CD4-positive, alpha-beta memory T cell (primary cell): Measurements from ENCODE around the gene HYAL2. TPM values are rescaled to one million over a fixed set of nuclear protein-coding genes. Genes with fewer than 3 reads are reported as not detected.
A peak's percentile ranks its signal among the peaks of the same experiment; 100 is the strongest.

Source experiments
- CTCF ChIA-PET: fragments of 350-600 bp; sonication (Branson Sonifier 250); formaldehyde crosslinking; loops from one replicate; lab custom pipeline; 2021; ENCODE audit warnings: inconsistent platforms; ENCODE audit not compliant: partially characterized antibody; lab: Charles Lee
- POLR2A ChIA-PET: fragments of 350-600 bp; sonication (Branson Sonifier 250); formaldehyde crosslinking; loops from one replicate; lab custom pipeline; 2021; ENCODE audit not compliant: partially characterized antibody; lab: Charles Lee
- DNase-seq, 5 donors: peaks; one replicate each; pipeline versions ENCODE4 v3.0.0 to v3.0.0-alpha.2; 2020 to 2022; ENCODE audit warnings: mixed read lengths in 1 of 5
- H3K27ac ChIP-seq: one replicate; pipeline ENCODE4 v1.7.0; 2013; ENCODE audit warnings: low read depth, low read length
- H3K27me3 ChIP-seq: 2 replicates; pipeline ENCODE4 v1.7.0; 2013; ENCODE audit warnings: mild to moderate bottlenecking, low read length, moderate library complexity; ENCODE audit not compliant: insufficient read depth
- H3K36me3 ChIP-seq: 2 replicates; pipeline ENCODE4 v1.7.0; 2013; ENCODE audit warnings: mild to moderate bottlenecking, low read length, moderate library complexity; ENCODE audit not compliant: insufficient read depth
- H3K4me1 ChIP-seq: 2 replicates; pipeline ENCODE4 v1.7.0; 2013; ENCODE audit warnings: mild to moderate bottlenecking, low read length, moderate library complexity; ENCODE audit not compliant: insufficient read depth
- H3K4me3 ChIP-seq, 2 donors: one replicate each; pipeline ENCODE4 v1.7.0; 2013; ENCODE audit warnings: low read length in 2 of 2, mild to moderate bottlenecking in 1 of 2
- H3K9me3 ChIP-seq, 2 donors: one replicate each; pipeline ENCODE4 v1.7.0; 2013; ENCODE audit warnings: low read length in 2 of 2, control low read depth in 1 of 2; ENCODE audit not compliant: control insufficient read depth in 1 of 2
- H3K27ac Mint-ChIP-seq, 7 donors: one replicate each; pipeline ENCODE4 v1.8.0; 2020 to 2021; ENCODE audit warnings: mixed read lengths in 7 of 7, mild to moderate bottlenecking in 6 of 7, inconsistent platforms in 3 of 7, moderate library complexity in 3 of 7
- H3K27me3 Mint-ChIP-seq, 2 donors: one replicate each; pipeline ENCODE4 v1.8.0; 2020 to 2021; ENCODE audit warnings: mixed read lengths in 2 of 2
- H3K36me3 Mint-ChIP-seq, 2 donors: one replicate each; pipeline ENCODE4 v1.8.0; 2020 to 2021; ENCODE audit warnings: mixed read lengths in 2 of 2, inconsistent platforms in 1 of 2, mild to moderate bottlenecking in 1 of 2
- H3K4me1 Mint-ChIP-seq, 4 donors: one replicate each; pipeline ENCODE4 v1.8.0; 2020 to 2021; ENCODE audit warnings: mixed read lengths in 4 of 4, mild to moderate bottlenecking in 1 of 4
- H3K4me3 Mint-ChIP-seq, 8 donors: one replicate each; pipeline ENCODE4 v1.8.0; 2020 to 2021; ENCODE audit warnings: mixed read lengths in 8 of 8, mild to moderate bottlenecking in 7 of 8, moderate library complexity in 6 of 8, inconsistent platforms in 3 of 8
- H3K9me3 Mint-ChIP-seq, 8 donors: one replicate each; pipeline ENCODE4 v1.8.0; 2020 to 2021; ENCODE audit warnings: mixed read lengths in 8 of 8, mild to moderate bottlenecking in 5 of 8, inconsistent platforms in 3 of 8, moderate library complexity in 1 of 8
- intact Hi-C: fragments of 100-400 bp; cut with micrococcal nuclease; formaldehyde crosslinking; loops from one replicate; pipeline ENCODE4 v1.15.1; 2023
- polyA plus RNA-seq, 2 donors: library from polyadenylated mRNA; unstranded; fragments of 300-500 nt; fragmentation: Illumina TruSeq; gene quantifications; one replicate each; pipeline ENCODE4 v1.2.3, GENCODE V29; 2021
- total RNA-seq, 2 experiments: library from RNA; stranded (reverse); gene quantifications; one replicate each; pipeline ENCODE4 v1.2.3, GENCODE V29; 2021

HYAL2 gene
- total and polyA plus RNA-seq, 4 experiments from 2014 or later, result 3.7 to 12.3 (median 7.2) TPM

DNA sequence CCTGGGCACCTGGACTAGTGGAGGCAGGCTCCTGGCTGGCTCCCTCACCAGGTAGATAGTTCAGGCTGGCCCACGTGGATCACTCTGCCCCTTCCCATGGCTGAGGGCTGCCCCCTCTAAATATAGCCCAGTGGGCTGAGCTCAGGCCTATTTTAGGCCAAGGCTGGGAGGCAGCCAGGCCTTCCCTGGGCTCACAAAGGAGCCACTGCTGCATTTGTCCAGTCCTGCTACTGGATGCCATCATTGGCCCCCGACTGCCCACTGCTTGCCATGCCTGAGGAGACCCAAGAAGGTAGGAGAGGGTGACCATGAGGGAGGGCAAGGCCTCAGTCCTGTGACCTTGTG is 43.7 kb downstream of the HYAL2 start, which contains the start of gene LSMEM2:
Gene LSMEM2 (plus strand): TSS at position 208 of the 345 bp plus-strand sequence. CDS start 27 bp downstream, at position 235.
- DNase-seq, result peak in 1 of 5 donors; percentile 37
- Mint-ChIP-seq H3K4me1 (peaks cover 11 to 23% (median 19%) of the 10 kb centered on the region in 4 donors), H3K9me3 (no peaks in the 10 kb centered on the region), H3K27me3 (peaks cover 21 to 23% of the 10 kb centered on the region in 2 donors), H3K36me3 (no peaks in the 10 kb centered on the region), H3K27ac (peak within 1 kb of the TSS in 2 of 7 donors; percentile 12 to 66), H3K4me3 (no peak within 1 kb of the TSS)
- no peak within 1 kb of the TSS for H3K4me3 ChIP-seq
- POLR2A ChIA-PET, result interaction anchor here (0.6 kb wide), 1 partner anchor 16 kb away, joined by 3 read pairs; no protein-coding TSS in a partner anchor
- peaks cover 29% of the 10 kb centered on the region for H3K27me3 ChIP-seq
- H3K4me1 ChIP-seq, result peaks cover 27% of the 10 kb centered on the region
- no peaks in the 10 kb centered on the region for H3K9me3 ChIP-seq
- CTCF ChIA-PET, result interaction anchor here (1.0 to 1.5 kb wide), 4 partner anchors 19 to 84 kb away, joined by 3 to 6 read pairs (median 4); no protein-coding TSS in a partner anchor
- no peak within 1 kb of the TSS for H3K27ac ChIP-seq
- intact Hi-C loops, result no loop called here
- H3K36me3 ChIP-seq, result no peaks in the 10 kb centered on the region

DNA sequence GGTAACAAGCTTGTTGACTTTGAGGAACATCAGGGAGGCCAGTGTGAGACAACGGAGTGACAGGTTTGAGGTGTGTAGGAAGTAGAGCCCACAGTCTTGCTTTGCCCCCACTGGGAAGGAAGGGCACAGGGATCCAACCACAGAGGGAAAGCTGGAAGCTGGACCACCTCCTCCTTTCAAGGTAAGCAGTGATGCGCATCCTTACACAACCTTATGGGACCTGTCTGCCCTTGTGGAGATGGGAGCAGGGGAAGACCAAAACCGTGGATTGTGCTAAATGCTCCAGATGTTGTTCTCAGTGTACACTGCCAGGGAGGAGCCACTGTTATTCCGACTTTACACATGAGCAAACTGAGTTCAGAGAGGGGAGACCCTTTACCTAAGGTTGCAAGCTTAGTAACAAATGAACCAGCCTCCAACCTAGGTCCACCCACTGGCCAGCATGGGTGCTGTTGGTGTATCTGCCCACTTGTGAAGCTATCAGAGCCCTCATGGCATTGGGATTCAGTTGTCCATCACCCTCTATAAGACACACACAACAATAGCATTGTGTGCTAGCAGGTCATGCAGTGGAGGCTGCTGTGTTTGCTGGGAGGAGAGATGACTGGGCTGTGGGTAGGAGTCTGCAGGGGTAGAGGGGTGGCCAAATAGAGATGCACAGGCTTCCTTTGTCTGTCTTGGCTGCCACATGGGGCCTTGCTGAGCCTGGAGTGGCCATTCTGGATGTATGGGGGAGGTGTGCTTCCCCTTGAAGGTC is 44.2 kb downstream of the HYAL2 start:
- Histone ChIP-seq H3K9me3 (no peaks in the 10 kb centered on the region), H3K4me3 (no peak overlapping the region), H3K27ac (no peak overlapping the region), H3K36me3 (no peaks in the 10 kb centered on the region), H3K27me3 (peaks cover 34% of the 10 kb centered on the region), H3K4me1 (peaks cover 30% of the 10 kb centered on the region)
- no peaks in the 10 kb centered on the region for H3K36me3 Mint-ChIP-seq
- ChIA-PET CTCF (interaction anchor here (1.0 to 1.5 kb wide), 3 partner anchors 20 to 83 kb away, joined by 3 to 5 read pairs (median 4); no protein-coding TSS in a partner anchor), POLR2A (no interaction called here)
- H3K4me1 Mint-ChIP-seq, result peaks cover 11 to 27% (median 19%) of the 10 kb centered on the region in 4 donors
- peak overlapping the region in 1 of 7 donors; percentile 12 for H3K27ac Mint-ChIP-seq
- no peak for DNase-seq
- intact Hi-C loops, result no loop called here
- H3K9me3 Mint-ChIP-seq, result no peaks in the 10 kb centered on the region
- peaks cover 21 to 23% of the 10 kb centered on the region in 2 donors for H3K27me3 Mint-ChIP-seq
- no peak overlapping the region for H3K4me3 Mint-ChIP-seq

DNA sequence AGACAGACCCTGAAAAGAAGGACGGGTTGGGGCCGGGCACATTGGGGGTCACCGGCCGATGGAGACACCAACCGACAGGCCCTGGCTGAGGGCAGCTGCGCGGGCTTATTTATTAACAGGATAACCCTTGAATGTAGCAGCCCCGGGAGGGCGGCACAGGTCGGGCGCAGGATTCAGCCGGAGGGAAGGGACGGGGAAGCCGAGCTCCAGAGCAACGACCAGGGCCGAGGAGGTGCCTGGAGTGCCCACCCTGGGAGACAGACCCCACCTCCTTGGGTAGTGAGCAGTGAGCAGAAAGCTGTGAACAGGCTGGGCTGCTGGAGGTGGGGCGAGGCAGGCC is 45.8 kb downstream of the HYAL2 start:
- intact Hi-C loops, result no loop called here
- Mint-ChIP-seq H3K27me3 (peaks cover 23 to 29% of the 10 kb centered on the region in 2 donors), H3K36me3 (no peaks in the 10 kb centered on the region), H3K27ac (no peak overlapping the region), H3K4me1 (peaks cover 14 to 33% (median 25%) of the 10 kb centered on the region in 4 donors), H3K4me3 (no peak overlapping the region), H3K9me3 (no peaks in the 10 kb centered on the region)
- H3K4me3 ChIP-seq, result no peak overlapping the region
- peak in 1 of 5 donors; percentile 13 for DNase-seq
- peaks cover 35% of the 10 kb centered on the region for H3K27me3 ChIP-seq
- ChIA-PET CTCF (interaction anchor here (0.9 to 1.5 kb wide), 2 partner anchors 50 to 52 kb away, joined by 3 read pairs; no protein-coding TSS in a partner anchor), POLR2A (no interaction called here)
- peaks cover 35% of the 10 kb centered on the region for H3K4me1 ChIP-seq
- H3K27ac ChIP-seq, result no peak overlapping the region
- no peaks in the 10 kb centered on the region for H3K36me3 ChIP-seq
- H3K9me3 ChIP-seq, result no peaks in the 10 kb centered on the region

DNA sequence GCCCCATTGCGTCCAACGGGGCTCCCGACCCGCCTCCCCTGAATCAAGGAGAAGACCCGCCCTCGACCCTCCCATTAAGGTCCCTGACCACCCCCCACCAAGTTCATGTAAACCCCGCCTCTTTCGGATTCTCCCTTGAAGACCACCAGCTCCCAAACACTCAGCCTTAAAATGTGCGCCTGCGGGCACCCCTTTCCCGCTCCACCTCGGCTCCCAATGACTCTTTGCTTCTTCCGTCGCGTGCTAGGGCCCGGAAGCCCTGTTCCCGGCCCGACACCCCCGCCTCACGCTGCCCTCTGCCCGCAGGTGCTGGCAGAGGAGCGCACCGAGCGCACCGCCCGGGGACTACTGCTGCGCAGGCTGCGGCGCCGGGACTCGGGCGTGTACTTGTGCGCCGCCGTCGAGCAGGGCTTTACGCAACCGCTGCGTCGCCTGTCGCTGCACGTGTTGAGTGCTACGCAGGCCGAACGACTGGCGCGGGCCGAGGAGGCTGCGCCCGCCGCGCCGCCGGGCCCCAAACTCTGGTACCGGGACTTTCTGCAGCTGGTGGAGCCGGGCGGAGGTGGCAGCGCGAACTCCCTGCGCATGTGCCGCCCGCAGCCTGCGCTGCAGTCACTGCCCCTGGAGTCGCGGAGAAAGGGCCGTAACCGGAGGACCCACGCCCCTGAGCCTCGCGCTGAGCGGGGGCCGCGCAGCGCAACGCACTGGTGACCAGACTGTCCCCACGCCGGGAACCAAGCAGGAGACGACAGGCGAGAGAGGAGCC is 46.4 kb downstream of the HYAL2 start:
- Mint-ChIP-seq H3K27ac (peak overlapping the region in 3 of 7 donors; percentile 29 to 70 (median 51)), H3K36me3 (no peaks in the 10 kb centered on the region), H3K4me3 (peak overlapping the region; percentile 6 to 74 (median 54)), H3K27me3 (peaks cover 23 to 32% of the 10 kb centered on the region in 2 donors), H3K4me1 (peaks cover 14 to 37% (median 25%) of the 10 kb centered on the region in 4 donors), H3K9me3 (no peaks in the 10 kb centered on the region)
- H3K4me1 ChIP-seq, result peaks cover 35% of the 10 kb centered on the region
- peak in 3 of 5 donors; percentile 31 to 47 (median 32) for DNase-seq
- no peak overlapping the region for H3K27ac ChIP-seq
- POLR2A ChIA-PET, result no interaction called here
- intact Hi-C loops, result no loop called here
- CTCF ChIA-PET, result interaction anchor here (0.9 to 2.5 kb wide), 4 partner anchors 17 to 51 kb away, joined by 3 to 12 read pairs (median 3); partner anchors contain the start of gene HYAL2
- H3K27me3 ChIP-seq, result peaks cover 35% of the 10 kb centered on the region
- no peak overlapping the region for H3K4me3 ChIP-seq
- no peaks in the 10 kb centered on the region for H3K9me3 ChIP-seq
- H3K36me3 ChIP-seq, result no peaks in the 10 kb centered on the region

DNA sequence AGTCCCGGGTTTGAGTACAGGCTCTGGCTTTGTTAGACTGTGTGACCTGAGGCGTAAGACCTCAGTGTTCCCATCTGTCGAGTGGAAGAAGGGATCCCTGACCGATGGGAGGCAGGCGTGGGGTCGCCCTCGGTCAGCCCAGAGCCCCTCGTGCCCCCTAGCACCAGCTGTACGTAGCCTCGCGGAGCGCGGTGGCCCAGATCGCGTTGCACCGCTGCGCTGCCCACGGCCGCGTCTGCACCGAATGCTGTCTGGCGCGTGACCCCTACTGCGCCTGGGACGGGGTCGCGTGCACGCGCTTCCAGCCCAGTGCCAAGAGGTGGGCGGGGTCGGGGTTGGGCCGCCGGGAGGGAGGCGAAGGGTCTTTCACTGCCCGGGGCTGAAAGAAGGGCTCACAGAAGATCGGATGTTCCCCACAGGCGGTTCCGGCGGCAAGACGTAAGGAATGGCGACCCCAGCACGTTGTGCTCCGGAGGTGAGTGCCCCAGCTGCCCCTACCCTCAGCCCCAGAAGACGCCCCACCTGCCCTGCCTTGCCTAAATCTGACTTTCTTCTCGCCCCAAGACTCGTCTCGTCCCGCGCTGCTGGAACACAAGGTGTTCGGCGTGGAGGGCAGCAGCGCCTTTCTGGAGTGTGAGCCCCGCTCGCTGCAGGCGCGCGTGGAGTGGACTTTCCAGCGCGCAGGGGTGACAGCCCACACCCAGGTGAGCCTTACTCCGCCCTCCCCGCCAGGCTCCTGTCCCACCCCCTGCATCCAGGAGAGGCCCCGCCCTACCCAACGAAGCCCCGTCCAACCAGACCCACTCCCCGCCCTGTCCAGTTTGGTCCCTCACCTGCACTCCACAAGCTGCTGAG is 47.2 kb downstream of the HYAL2 start:
- no peaks in the 10 kb centered on the region for H3K36me3 ChIP-seq
- no peaks in the 10 kb centered on the region for H3K36me3 Mint-ChIP-seq
- ChIA-PET CTCF (interaction anchor here (1.0 to 7.1 kb wide), 8 partner anchors 16 to 267 kb away, joined by 3 to 36 read pairs (median 5); partner anchors contain the start of genes HYAL2 and TUSC2), POLR2A (interaction anchor here (0.7 to 1.1 kb wide), 3 partner anchors 40 to 62 kb away, joined by 3 read pairs; partner anchors contain the start of gene GNAI2)
- H3K4me3 Mint-ChIP-seq, result peak overlapping the region; percentile 42 to 74 (median 64)
- intact Hi-C loops, result no loop called here
- DNase-seq, result peak in 1 of 5 donors; percentile 29
- H3K9me3 Mint-ChIP-seq, result no peaks in the 10 kb centered on the region
- no peaks in the 10 kb centered on the region for H3K9me3 ChIP-seq
- H3K4me1 Mint-ChIP-seq, result peaks cover 14 to 37% (median 25%) of the 10 kb centered on the region in 4 donors
- no peak overlapping the region for H3K4me3 ChIP-seq
- H3K4me1 ChIP-seq, result peaks cover 35% of the 10 kb centered on the region
- H3K27ac ChIP-seq, result no peak overlapping the region
- peaks cover 23 to 32% of the 10 kb centered on the region in 2 donors for H3K27me3 Mint-ChIP-seq
- H3K27ac Mint-ChIP-seq, result peak overlapping the region in 3 of 7 donors; percentile 38 to 70 (median 51)
- H3K27me3 ChIP-seq, result peaks cover 35% of the 10 kb centered on the region

DNA sequence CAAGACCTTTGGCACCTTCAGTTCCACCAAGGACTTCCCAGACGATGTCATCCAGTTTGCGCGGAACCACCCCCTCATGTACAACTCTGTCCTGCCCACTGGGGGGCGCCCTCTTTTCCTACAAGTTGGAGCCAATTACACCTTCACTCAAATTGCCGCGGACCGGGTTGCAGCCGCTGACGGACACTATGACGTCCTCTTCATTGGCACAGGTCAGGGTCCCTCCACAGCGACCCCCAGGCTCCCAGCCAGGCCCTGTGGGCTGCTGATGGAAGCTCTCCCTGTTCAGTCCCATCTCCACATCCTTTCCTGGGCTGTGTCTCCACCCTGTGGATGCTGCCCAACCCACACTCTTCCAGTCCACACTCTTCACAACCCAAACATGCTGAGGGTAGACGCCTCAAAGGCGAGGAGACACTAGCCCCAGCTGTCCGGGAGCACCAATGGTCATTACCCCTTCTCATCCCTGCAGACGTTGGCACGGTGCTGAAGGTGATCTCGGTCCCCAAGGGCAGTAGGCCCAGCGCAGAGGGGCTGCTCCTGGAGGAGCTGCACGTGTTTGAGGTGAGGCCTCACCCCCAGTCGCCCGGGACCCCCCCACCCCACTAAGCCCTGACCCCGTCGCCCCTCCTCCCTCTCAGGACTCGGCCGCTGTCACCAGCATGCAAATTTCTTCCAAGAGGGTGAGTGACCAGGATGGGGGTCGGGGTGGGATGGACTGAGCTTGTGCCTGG is 48.0 kb downstream of the HYAL2 start:
- Histone ChIP-seq H3K27me3 (peaks cover 35% of the 10 kb centered on the region), H3K4me3 (no peak overlapping the region), H3K4me1 (peaks cover 35% of the 10 kb centered on the region), H3K36me3 (no peaks in the 10 kb centered on the region), H3K9me3 (no peaks in the 10 kb centered on the region), H3K27ac (no peak overlapping the region)
- peak; percentile 65 to 77 (median 73) for DNase-seq
- Mint-ChIP-seq H3K27me3 (peaks cover 23 to 32% of the 10 kb centered on the region in 2 donors), H3K4me1 (peaks cover 14 to 37% (median 25%) of the 10 kb centered on the region in 4 donors), H3K9me3 (no peaks in the 10 kb centered on the region), H3K27ac (peak overlapping the region in 5 of 7 donors; percentile 1 to 94 (median 73)), H3K4me3 (peak overlapping the region in 7 of 8 donors; percentile 22 to 80 (median 44)), H3K36me3 (no peaks in the 10 kb centered on the region)
- POLR2A ChIA-PET, result interaction anchor here (0.7 to 1.1 kb wide), 3 partner anchors 39 to 63 kb away, joined by 3 read pairs; partner anchors contain the start of gene GNAI2
- CTCF ChIA-PET, result interaction anchor here (1.0 to 7.1 kb wide), 8 partner anchors 15 to 268 kb away, joined by 3 to 36 read pairs (median 5); partner anchors contain the start of genes HYAL2 and TUSC2
- intact Hi-C loops, result loop anchor here (1.0 kb wide), 1 partner anchor 50 kb away; no protein-coding TSS in a partner anchor
